Measurements from ENCODE around the gene RAP1B. TPM values are rescaled to one million over a fixed set of nuclear protein-coding genes. Genes with fewer than 3 reads are reported as not detected.

The RAP1B gene
- total and polyA plus RNA-seq, 12 donors, result 74.6 to 302 (median 165) TPM

- no peak for DNase-seq
- no peaks in the 10 kb centered on the region for H3K36me3 ChIP-seq (replicated peaks in 1 of 2)
- no peak for TF ChIP-seq POLR2A (IDR thresholded peaks at IDR 0.05)
- TF ChIP-seq, protein P1, sequence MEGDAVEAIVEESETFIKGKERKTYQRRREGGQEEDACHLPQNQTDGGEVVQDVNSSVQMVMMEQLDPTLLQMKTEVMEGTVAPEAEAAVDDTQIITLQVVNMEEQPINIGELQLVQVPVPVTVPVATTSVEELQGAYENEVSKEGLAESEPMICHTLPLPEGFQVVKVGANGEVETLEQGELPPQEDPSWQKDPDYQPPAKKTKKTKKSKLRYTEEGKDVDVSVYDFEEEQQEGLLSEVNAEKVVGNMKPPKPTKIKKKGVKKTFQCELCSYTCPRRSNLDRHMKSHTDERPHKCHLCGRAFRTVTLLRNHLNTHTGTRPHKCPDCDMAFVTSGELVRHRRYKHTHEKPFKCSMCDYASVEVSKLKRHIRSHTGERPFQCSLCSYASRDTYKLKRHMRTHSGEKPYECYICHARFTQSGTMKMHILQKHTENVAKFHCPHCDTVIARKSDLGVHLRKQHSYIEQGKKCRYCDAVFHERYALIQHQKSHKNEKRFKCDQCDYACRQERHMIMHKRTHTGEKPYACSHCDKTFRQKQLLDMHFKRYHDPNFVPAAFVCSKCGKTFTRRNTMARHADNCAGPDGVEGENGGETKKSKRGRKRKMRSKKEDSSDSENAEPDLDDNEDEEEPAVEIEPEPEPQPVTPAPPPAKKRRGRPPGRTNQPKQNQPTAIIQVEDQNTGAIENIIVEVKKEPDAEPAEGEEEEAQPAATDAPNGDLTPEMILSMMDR (IDR thresholded peaks at IDR 0.05), result no peak
- H3K27ac ChIP-seq, result peak overlapping the region; percentile 93 to 99 (median 96)
- peak overlapping the region in 3 of 4 donors; percentile 55 to 88 (median 62) for H3K4me3 ChIP-seq
- no peaks in the 10 kb centered on the region for H3K9me3 ChIP-seq (replicated peaks in 1 of 3)
- WGBS, 4 donors, result 2 to 3% (median 2%) methylated on average over 5 of the region's 5 CpGs
- peaks cover 29 to 49% of the 10 kb centered on the region in 2 donors for H3K4me1 ChIP-seq (replicated peaks in 1 of 2)
- no peaks in the 10 kb centered on the region for H3K27me3 ChIP-seq
- intact Hi-C loops (cut with DNase I), result loop anchor here in 1 of 2 donors (5.0 to 10.0 kb wide), 2 partner anchors 73 to 250 kb away; partner anchors contain the start of gene NUP107
These were observed 1.5 kb downstream of the RAP1B start for GRCh38 chr12:68612202-68612601.

- 34 to 43% (median 36%) methylated on average over 6 of the region's 6 CpGs for WGBS, 4 donors
These were observed 2.0 kb downstream of the RAP1B start for GRCh38 chr12:68612697-68613096.

DNA sequence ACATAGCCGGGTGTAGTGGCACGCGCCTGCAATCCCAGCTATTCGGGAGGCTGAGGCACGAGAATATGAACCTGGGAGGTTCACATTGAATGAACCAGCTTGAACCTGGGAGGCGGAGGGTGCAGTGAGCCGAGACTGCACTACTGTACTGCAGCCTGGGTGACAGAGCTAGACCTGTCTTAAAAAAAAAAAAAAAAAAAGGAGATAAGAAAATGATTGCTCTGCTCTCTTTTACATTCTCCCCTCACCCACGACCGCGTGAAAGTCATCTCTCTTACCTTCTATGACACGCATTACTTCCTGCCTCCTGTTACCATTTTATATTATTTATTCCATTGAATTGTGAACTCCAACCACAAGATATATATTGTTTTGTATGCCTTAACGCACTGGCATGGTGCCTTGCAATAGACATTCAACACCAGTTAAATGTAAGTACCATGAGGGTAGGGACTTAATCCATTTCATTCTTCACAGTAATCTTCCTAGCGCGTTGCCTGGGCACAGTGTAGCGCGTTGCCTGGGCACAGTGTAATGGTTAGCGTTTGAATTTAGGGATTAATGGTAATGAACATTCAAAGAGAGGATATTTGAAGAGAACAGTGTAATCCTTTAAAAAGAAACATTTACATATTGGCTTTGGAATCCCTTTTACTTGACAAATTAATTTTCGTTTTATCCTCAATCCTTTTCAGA, 2.7 kb downstream of the RAP1B start:
- Histone ChIP-seq H3K27ac (peak overlapping the region in 3 of 5 donors; percentile 93 to 99 (median 97)), H3K36me3 (replicated peaks in 1 of 2) (no peaks in the 10 kb centered on the region), H3K4me1 (replicated peaks in 1 of 2) (peaks cover 41 to 61% of the 10 kb centered on the region in 2 donors), H3K9me3 (replicated peaks in 1 of 3) (no peaks in the 10 kb centered on the region), H3K27me3 (no peaks in the 10 kb centered on the region), H3K4me3 (peak overlapping the region in 1 of 4 donors; percentile 88)
- no peak for TF ChIP-seq POLR2A (IDR thresholded peaks at IDR 0.05)
- TF ChIP-seq, protein P1 (IDR thresholded peaks at IDR 0.05), result no peak
- DNase-seq, result no peak
- intact Hi-C loops (cut with DNase I), result loop anchor here in 1 of 2 donors (5.0 to 10.0 kb wide), 2 partner anchors 71 to 251 kb away; partner anchors contain the start of gene NUP107
- 70 to 85% (median 75%) methylated on average over 18 of the region's 18 CpGs for WGBS, 4 donors

More at GRCh38 chr12:68612697-68613096, 2.0 kb downstream of the RAP1B start:
- no peak for DNase-seq
- Histone ChIP-seq H3K36me3 (replicated peaks in 1 of 2) (no peaks in the 10 kb centered on the region), H3K27me3 (no peaks in the 10 kb centered on the region), H3K4me3 (peak overlapping the region in 1 of 4 donors; percentile 88), H3K27ac (peak overlapping the region; percentile 93 to 99 (median 96)), H3K4me1 (replicated peaks in 1 of 2) (peaks cover 34 to 54% of the 10 kb centered on the region in 2 donors), H3K9me3 (replicated peaks in 1 of 3) (no peaks in the 10 kb centered on the region)
- intact Hi-C loops (cut with DNase I), result loop anchor here in 1 of 2 donors (5.0 to 10.0 kb wide), 2 partner anchors 72 to 250 kb away; partner anchors contain the start of gene NUP107
- TF ChIP-seq, protein P1 (IDR thresholded peaks at IDR 0.05), result no peak
- no peak for TF ChIP-seq POLR2A (IDR thresholded peaks at IDR 0.05)

DNA sequence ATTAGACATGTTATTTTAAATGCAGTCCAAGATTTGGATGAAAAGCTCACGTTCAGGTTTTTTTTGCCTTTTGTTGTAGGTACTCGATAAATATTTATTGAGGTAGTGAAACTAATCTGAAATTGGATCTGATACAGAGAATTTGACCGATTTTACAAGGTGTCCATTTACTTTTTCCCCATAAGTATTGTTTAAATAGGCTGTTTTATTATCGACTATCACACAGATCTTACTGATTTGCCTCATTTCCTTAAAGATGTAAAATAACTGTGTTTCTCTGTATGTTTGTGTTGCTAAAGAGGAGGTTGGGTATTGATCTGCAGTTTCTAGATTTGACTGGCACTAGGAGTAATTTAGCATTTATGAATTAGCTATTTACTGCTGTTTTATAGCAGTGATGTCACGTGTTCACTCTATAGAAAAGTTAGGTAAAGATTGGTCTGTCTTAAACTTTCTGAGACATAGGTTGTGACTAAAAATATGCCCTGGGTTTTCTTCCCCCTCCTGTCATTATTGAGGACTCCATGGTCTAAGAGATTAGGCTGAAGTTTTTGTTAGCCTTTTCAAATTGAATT, 3.5 kb downstream of the RAP1B start:
- Histone ChIP-seq H3K4me3 (peak overlapping the region in 1 of 4 donors; percentile 23), H3K4me1 (replicated peaks in 1 of 2) (peaks cover 47 to 69% of the 10 kb centered on the region in 2 donors), H3K27me3 (no peaks in the 10 kb centered on the region), H3K36me3 (replicated peaks in 1 of 2) (no peaks in the 10 kb centered on the region), H3K27ac (no peak overlapping the region), H3K9me3 (replicated peaks in 1 of 3) (no peaks in the 10 kb centered on the region)
- intact Hi-C loops (cut with DNase I), result loop anchor here in 1 of 2 donors (5.0 to 10.0 kb wide), 2 partner anchors 71 to 252 kb away; partner anchors contain the start of gene NUP107
- no peak for DNase-seq
- 46 to 53% (median 52%) methylated on average over 5 of the region's 5 CpGs for WGBS, 4 donors
- TF ChIP-seq POLR2A (IDR thresholded peaks at IDR 0.05), result no peak
- TF ChIP-seq, protein P1 (IDR thresholded peaks at IDR 0.05), result no peak

Data from adrenal gland (tissue), 12 donors.